SHP77 (cell line): ENCODE results near the gene RGS9BP.
"Not testable (repeated sequence)": the region's sequence is repeated elsewhere in the genome, so short reads cannot be mapped to it uniquely, and the experiment has no call there.

Experiments used
- DNase-seq, 2 experiments: peaks; one replicate each; lab custom pipeline; 2025; lab: John Stamatoyannopoulos, UW

Gene RGS9BP

GRCh38 chr19:32675720-32676185 is at the start of gene RGS9BP:
RGS9BP (plus strand) TSS chr19:32675848; CDS start chr19:32676264, 416 bp downstream.
- peak; percentile 21 to 68 for DNase-seq

GRCh38 chr19:32626969-32627368 is 48.7 kb upstream of the RGS9BP start:
- DNase-seq = no peak

GRCh38 chr19:32627714-32628270 is 47.9 kb upstream of the RGS9BP start:
- DNase-seq = no peak

- DNase-seq = no peak
Measured at GRCh38 chr19:32630338-32630737, 45.3 kb upstream of the RGS9BP start.

GRCh38 chr19:32631381-32631780 is 44.3 kb upstream of the RGS9BP start:
- no peak for DNase-seq

- DNase-seq = no peak
Measured at GRCh38 chr19:32637480-32637879, 38.2 kb upstream of the RGS9BP start.

- DNase-seq = no peak
Measured at GRCh38 chr19:32638625-32639024, 37.0 kb upstream of the RGS9BP start.

GRCh38 chr19:32642771-32643170 is 32.9 kb upstream of the RGS9BP start:
- no peak for DNase-seq

- DNase-seq = no peak
Measured at GRCh38 chr19:32646556-32646955, 29.1 kb upstream of the RGS9BP start.

- no peak for DNase-seq
Measured at GRCh38 chr19:32647361-32647760, 28.3 kb upstream of the RGS9BP start.

GRCh38 chr19:32649751-32650150 is 25.9 kb upstream of the RGS9BP start:
- DNase-seq = no peak

- no peak for DNase-seq
Measured at GRCh38 chr19:32650671-32651070, 25.0 kb upstream of the RGS9BP start.

GRCh38 chr19:32651729-32652140 is 23.9 kb upstream of the RGS9BP start:
- no peak for DNase-seq

- DNase-seq = not testable (repeated sequence)
Measured at GRCh38 chr19:32652331-32652730, 23.3 kb upstream of the RGS9BP start.

- DNase-seq = no peak
Measured at GRCh38 chr19:32652894-32653598, 22.6 kb upstream of the RGS9BP start.

- DNase-seq = no peak
Measured at GRCh38 chr19:32653599-32653915, 22.1 kb upstream of the RGS9BP start.

- DNase-seq = not testable (repeated sequence)
Measured at GRCh38 chr19:32656379-32656778, 19.3 kb upstream of the RGS9BP start.

- no peak for DNase-seq
Measured at GRCh38 chr19:32658075-32658474, 17.6 kb upstream of the RGS9BP start.

- no peak for DNase-seq
Measured at GRCh38 chr19:32658527-32658926, 17.1 kb upstream of the RGS9BP start.

- DNase-seq = no peak
Measured at GRCh38 chr19:32661318-32661717, 14.3 kb upstream of the RGS9BP start.

- no peak for DNase-seq
Measured at GRCh38 chr19:32662186-32662585, 13.5 kb upstream of the RGS9BP start.

- no peak for DNase-seq
Measured at GRCh38 chr19:32666084-32666483, 9.6 kb upstream of the RGS9BP start.

- no peak for DNase-seq
Measured at GRCh38 chr19:32669310-32669709, 6.3 kb upstream of the RGS9BP start.
